ENCODE measurements around the gene STXBP5.

GRCh38 chr6:147184379-147184778 lies 19.8 kb upstream of the STXBP5 start:
- TF ChIP-seq CTCF (tag by site-specific recombination; IDR thresholded peaks at IDR 0.05) (no peak), ZNF311 (tag by site-specific recombination; IDR thresholded peaks at IDR 0.05; ENCODE audit: borderline replicate concordance) (no peak), ZNF354C (tag by site-specific recombination; IDR thresholded peaks at IDR 0.05; ENCODE audit: borderline replicate concordance, low read depth) (no peak), WT1 (tag by site-specific recombination; IDR thresholded peaks at IDR 0.05) (no peak), SCRT1 (tag by site-specific recombination; IDR thresholded peaks at IDR 0.05; ENCODE audit: borderline replicate concordance) (no peak), ZBTB11 (tag by site-specific recombination; conservative IDR thresholded peaks at IDR 0.05; ENCODE audit: low read depth) (no peak), ZNF23 (tag by site-specific recombination; IDR thresholded peaks at IDR 0.05; ENCODE audit: borderline replicate concordance) (no peak), ZFP69B (tag by site-specific recombination; IDR thresholded peaks at IDR 0.05) (no peak), ZNF510 (tag by site-specific recombination; IDR thresholded peaks at IDR 0.05; ENCODE audit: insufficient replicate concordance) (no peak)

Measured in HEK293 (cell line).